ENCODE measurements around the gene PLPP4.

Gene PLPP4

DNA sequence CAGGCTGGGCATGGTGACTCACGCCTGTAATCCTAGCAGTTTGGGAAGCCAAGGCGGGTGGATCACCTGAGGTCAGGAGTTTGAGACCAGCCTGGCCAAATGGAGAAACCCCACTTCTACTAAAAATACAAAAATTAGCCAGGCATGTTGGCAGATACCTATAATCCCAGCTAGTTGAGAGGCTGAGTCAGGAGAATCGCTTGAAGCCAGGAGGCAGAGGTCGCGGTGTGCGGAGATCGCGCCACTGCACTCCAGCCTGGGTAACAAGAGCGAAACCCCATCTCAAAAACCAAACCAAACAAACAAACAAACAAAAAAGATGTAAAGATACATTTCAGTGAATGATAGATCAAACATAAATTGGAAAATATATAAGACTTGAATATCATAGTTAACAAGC, 105.9 kb downstream of the PLPP4 start:
- TF ChIP-seq ISL1 (CRISPR knock-in tag; IDR thresholded peaks at IDR 0.05): no peak
- no peak for TF ChIP-seq ZNF70 (CRISPR knock-in tag; IDR thresholded peaks at IDR 0.05)
- TF ChIP-seq, protein P1, sequence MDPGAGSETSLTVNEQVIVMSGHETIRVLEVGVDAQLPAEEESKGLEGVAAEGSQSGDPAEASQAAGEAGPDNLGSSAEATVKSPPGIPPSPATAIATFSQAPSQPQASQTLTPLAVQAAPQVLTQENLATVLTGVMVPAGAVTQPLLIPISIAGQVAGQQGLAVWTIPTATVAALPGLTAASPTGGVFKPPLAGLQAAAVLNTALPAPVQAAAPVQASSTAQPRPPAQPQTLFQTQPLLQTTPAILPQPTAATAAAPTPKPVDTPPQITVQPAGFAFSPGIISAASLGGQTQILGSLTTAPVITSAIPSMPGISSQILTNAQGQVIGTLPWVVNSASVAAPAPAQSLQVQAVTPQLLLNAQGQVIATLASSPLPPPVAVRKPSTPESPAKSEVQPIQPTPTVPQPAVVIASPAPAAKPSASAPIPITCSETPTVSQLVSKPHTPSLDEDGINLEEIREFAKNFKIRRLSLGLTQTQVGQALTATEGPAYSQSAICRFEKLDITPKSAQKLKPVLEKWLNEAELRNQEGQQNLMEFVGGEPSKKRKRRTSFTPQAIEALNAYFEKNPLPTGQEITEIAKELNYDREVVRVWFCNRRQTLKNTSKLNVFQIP (CRISPR knock-in tag; IDR thresholded peaks at IDR 0.05; ENCODE audit: borderline replicate concordance, low read depth): no peak
- no peak for TF ChIP-seq RARB (CRISPR knock-in tag; IDR thresholded peaks at IDR 0.05)
- no peak for TF ChIP-seq TCF4 (CRISPR knock-in tag; IDR thresholded peaks at IDR 0.05; ENCODE audit: borderline replicate concordance)
- TF ChIP-seq ZFP30 (CRISPR knock-in tag; IDR thresholded peaks at IDR 0.05): no peak
- TF ChIP-seq ARNTL (CRISPR knock-in tag; IDR thresholded peaks at IDR 0.05; ENCODE audit: borderline replicate concordance, low read depth): no peak
- no peak for TF ChIP-seq ZC3H10 (CRISPR knock-in tag; IDR thresholded peaks at IDR 0.05)
- no peak for TF ChIP-seq ESRRG (CRISPR knock-in tag; IDR thresholded peaks at IDR 0.05)
- no peak for TF ChIP-seq GLIS3 (CRISPR knock-in tag; IDR thresholded peaks at IDR 0.05)
- no peak for TF ChIP-seq ZFP3 (CRISPR knock-in tag; IDR thresholded peaks at IDR 0.05)
- TF ChIP-seq, protein P2, sequence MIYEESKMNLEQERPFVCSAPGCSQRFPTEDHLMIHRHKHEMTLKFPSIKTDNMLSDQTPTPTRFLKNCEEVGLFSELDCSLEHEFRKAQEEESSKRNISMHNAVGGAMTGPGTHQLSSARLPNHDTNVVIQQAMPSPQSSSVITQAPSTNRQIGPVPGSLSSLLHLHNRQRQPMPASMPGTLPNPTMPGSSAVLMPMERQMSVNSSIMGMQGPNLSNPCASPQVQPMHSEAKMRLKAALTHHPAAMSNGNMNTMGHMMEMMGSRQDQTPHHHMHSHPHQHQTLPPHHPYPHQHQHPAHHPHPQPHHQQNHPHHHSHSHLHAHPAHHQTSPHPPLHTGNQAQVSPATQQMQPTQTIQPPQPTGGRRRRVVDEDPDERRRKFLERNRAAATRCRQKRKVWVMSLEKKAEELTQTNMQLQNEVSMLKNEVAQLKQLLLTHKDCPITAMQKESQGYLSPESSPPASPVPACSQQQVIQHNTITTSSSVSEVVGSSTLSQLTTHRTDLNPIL (CRISPR knock-in tag; IDR thresholded peaks at IDR 0.05; ENCODE audit: low read depth): no peak
- TF ChIP-seq, protein P3, sequence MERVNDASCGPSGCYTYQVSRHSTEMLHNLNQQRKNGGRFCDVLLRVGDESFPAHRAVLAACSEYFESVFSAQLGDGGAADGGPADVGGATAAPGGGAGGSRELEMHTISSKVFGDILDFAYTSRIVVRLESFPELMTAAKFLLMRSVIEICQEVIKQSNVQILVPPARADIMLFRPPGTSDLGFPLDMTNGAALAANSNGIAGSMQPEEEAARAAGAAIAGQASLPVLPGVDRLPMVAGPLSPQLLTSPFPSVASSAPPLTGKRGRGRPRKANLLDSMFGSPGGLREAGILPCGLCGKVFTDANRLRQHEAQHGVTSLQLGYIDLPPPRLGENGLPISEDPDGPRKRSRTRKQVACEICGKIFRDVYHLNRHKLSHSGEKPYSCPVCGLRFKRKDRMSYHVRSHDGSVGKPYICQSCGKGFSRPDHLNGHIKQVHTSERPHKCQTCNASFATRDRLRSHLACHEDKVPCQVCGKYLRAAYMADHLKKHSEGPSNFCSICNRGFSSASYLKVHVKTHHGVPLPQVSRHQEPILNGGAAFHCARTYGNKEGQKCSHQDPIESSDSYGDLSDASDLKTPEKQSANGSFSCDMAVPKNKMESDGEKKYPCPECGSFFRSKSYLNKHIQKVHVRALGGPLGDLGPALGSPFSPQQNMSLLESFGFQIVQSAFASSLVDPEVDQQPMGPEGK (CRISPR knock-in tag; IDR thresholded peaks at IDR 0.05; ENCODE audit: borderline replicate concordance): no peak
- no peak for TF ChIP-seq ZNF8 (CRISPR knock-in tag; IDR thresholded peaks at IDR 0.05)
- no peak for TF ChIP-seq CSDC2 (CRISPR knock-in tag; IDR thresholded peaks at IDR 0.05)
- TF ChIP-seq, protein P4, sequence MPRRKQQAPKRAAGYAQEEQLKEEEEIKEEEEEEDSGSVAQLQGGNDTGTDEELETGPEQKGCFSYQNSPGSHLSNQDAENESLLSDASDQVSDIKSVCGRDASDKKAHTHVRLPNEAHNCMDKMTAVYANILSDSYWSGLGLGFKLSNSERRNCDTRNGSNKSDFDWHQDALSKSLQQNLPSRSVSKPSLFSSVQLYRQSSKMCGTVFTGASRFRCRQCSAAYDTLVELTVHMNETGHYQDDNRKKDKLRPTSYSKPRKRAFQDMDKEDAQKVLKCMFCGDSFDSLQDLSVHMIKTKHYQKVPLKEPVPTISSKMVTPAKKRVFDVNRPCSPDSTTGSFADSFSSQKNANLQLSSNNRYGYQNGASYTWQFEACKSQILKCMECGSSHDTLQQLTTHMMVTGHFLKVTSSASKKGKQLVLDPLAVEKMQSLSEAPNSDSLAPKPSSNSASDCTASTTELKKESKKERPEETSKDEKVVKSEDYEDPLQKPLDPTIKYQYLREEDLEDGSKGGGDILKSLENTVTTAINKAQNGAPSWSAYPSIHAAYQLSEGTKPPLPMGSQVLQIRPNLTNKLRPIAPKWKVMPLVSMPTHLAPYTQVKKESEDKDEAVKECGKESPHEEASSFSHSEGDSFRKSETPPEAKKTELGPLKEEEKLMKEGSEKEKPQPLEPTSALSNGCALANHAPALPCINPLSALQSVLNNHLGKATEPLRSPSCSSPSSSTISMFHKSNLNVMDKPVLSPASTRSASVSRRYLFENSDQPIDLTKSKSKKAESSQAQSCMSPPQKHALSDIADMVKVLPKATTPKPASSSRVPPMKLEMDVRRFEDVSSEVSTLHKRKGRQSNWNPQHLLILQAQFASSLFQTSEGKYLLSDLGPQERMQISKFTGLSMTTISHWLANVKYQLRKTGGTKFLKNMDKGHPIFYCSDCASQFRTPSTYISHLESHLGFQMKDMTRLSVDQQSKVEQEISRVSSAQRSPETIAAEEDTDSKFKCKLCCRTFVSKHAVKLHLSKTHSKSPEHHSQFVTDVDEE (CRISPR knock-in tag; IDR thresholded peaks at IDR 0.05): no peak
- ATAC-seq: no peak

DNA sequence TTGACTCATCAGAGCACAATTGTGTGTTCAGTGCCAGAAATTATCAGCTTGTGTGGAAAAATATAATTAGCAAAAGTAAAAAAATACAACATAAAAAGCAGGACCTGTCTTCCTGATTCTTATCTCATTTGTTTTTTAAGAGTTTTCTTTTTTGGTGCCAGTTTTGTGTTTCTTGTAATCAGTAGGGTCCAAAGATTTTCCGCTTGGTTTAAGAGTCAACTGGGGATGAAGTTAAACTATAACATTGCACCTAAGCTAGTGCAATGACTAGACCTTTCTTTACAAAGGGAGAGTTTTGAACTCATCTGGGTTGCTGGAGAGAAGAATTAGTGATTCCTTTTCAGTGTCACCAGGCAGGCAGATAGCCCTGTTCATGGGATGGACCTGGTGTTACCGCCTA, 113.4 kb downstream of the PLPP4 start:
- no peak for ATAC-seq
- TF ChIP-seq, protein P1 (CRISPR knock-in tag; IDR thresholded peaks at IDR 0.05; ENCODE audit: borderline replicate concordance, low read depth): no peak
- TF ChIP-seq ZNF8 (CRISPR knock-in tag; IDR thresholded peaks at IDR 0.05) (no peak), TOX (CRISPR knock-in tag; IDR thresholded peaks at IDR 0.05; ENCODE audit: borderline replicate concordance) (no peak), ZFP30 (CRISPR knock-in tag; IDR thresholded peaks at IDR 0.05) (no peak), ISL1 (CRISPR knock-in tag; IDR thresholded peaks at IDR 0.05) (no peak), ZNF70 (CRISPR knock-in tag; IDR thresholded peaks at IDR 0.05) (no peak), RARB (CRISPR knock-in tag; IDR thresholded peaks at IDR 0.05) (no peak), ZFP3 (CRISPR knock-in tag; IDR thresholded peaks at IDR 0.05) (no peak), GLIS3 (CRISPR knock-in tag; IDR thresholded peaks at IDR 0.05) (no peak), ESRRG (CRISPR knock-in tag; IDR thresholded peaks at IDR 0.05) (no peak), OSR1 (CRISPR knock-in tag; IDR thresholded peaks at IDR 0.05) (no peak), ZC3H10 (CRISPR knock-in tag; IDR thresholded peaks at IDR 0.05) (no peak), BACH2 (CRISPR knock-in tag; IDR thresholded peaks at IDR 0.05; ENCODE audit: borderline replicate concordance) (no peak)
- TF ChIP-seq, protein P3 (CRISPR knock-in tag; IDR thresholded peaks at IDR 0.05; ENCODE audit: borderline replicate concordance): no peak
- TF ChIP-seq, protein P5, sequence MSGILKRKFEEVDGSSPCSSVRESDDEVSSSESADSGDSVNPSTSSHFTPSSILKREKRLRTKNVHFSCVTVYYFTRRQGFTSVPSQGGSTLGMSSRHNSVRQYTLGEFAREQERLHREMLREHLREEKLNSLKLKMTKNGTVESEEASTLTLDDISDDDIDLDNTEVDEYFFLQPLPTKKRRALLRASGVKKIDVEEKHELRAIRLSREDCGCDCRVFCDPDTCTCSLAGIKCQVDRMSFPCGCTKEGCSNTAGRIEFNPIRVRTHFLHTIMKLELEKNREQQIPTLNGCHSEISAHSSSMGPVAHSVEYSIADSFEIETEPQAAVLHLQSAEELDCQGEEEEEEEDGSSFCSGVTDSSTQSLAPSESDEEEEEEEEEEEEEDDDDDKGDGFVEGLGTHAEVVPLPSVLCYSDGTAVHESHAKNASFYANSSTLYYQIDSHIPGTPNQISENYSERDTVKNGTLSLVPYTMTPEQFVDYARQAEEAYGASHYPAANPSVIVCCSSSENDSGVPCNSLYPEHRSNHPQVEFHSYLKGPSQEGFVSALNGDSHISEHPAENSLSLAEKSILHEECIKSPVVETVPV (CRISPR knock-in tag; IDR thresholded peaks at IDR 0.05): no peak
- TF ChIP-seq, protein P4 (CRISPR knock-in tag; IDR thresholded peaks at IDR 0.05): no peak

All from SK-N-SH treated with all-trans-retinoic acid at 6 μM for 48 hours (cell line).